ENCODE results near the gene SERAC1.
"Not testable (repeated sequence)": the region's sequence is repeated elsewhere in the genome, so short reads cannot be mapped to it uniquely, and the experiment has no call there.

The SERAC1 gene

GRCh38 chr6:158168040-158168289 is at the start of gene SERAC1:
Gene SERAC1, minus strand, starts transcription at chr6:158168262. Its CDS starts 9,899 bp downstream, at chr6:158158363.
- DNase-seq, result no peak

GRCh38 chr6:158213925-158214674 is 46.0 kb upstream of the SERAC1 start:
- peak; percentile 85 for DNase-seq

GRCh38 chr6:158211273-158212055 is 43.4 kb upstream of the SERAC1 start:
- no peak for DNase-seq

- not testable (repeated sequence) for DNase-seq
These were observed 41.7 kb upstream of the SERAC1 start for GRCh38 chr6:158209582-158210333.

- DNase-seq, result not testable (repeated sequence)
These were observed 40.4 kb upstream of the SERAC1 start for GRCh38 chr6:158208226-158209030.

- DNase-seq, result no peak
These were observed 39.3 kb upstream of the SERAC1 start for GRCh38 chr6:158207422-158207788.

GRCh38 chr6:158206740-158207421 is 38.8 kb upstream of the SERAC1 start:
- no peak for DNase-seq

- no peak for DNase-seq
These were observed 37.3 kb upstream of the SERAC1 start for GRCh38 chr6:158205169-158205944.

GRCh38 chr6:158198461-158198860 is 30.4 kb upstream of the SERAC1 start:
- no peak for DNase-seq

GRCh38 chr6:158194487-158195280 is 26.6 kb upstream of the SERAC1 start:
- no peak for DNase-seq

GRCh38 chr6:158191761-158192160 is 23.7 kb upstream of the SERAC1 start:
- no peak for DNase-seq

GRCh38 chr6:158191032-158191431 is 23.0 kb upstream of the SERAC1 start:
- DNase-seq, result no peak

- DNase-seq, result no peak
These were observed 20.5 kb upstream of the SERAC1 start for GRCh38 chr6:158188591-158188990.

- no peak for DNase-seq
These were observed 17.8 kb upstream of the SERAC1 start for GRCh38 chr6:158185729-158186456.

- DNase-seq, result no peak
These were observed 16.5 kb upstream of the SERAC1 start for GRCh38 chr6:158184608-158185007.

GRCh38 chr6:158183174-158183972 is 15.3 kb upstream of the SERAC1 start:
- not testable (repeated sequence) for DNase-seq

- DNase-seq, result not testable (repeated sequence)
These were observed 9.7 kb upstream of the SERAC1 start for GRCh38 chr6:158177712-158178111.

GRCh38 chr6:158175111-158175510 is 7.0 kb upstream of the SERAC1 start:
- DNase-seq, result no peak

GRCh38 chr6:158174514-158174913 is 6.5 kb upstream of the SERAC1 start:
- DNase-seq, result no peak

All from eye (tissue), 1 donor.